Activated CD8-positive, alpha-beta memory T cell treated with anti-CD3 and anti-CD28 coated beads, Interleukin-2, amount 50 U/mL, for 1 hour (primary cell): ENCODE data around the gene NADSYN1.
"Not testable (repeated sequence)": the region's sequence is repeated elsewhere in the genome, so short reads cannot be mapped to it uniquely, and the experiment has no call there.

Source experiments
- DNase-seq: peaks from one replicate; pipeline ENCODE4 v3.0.0-alpha.2; 2020; ENCODE audit errors: extremely low read depth

Gene NADSYN1

DNA sequence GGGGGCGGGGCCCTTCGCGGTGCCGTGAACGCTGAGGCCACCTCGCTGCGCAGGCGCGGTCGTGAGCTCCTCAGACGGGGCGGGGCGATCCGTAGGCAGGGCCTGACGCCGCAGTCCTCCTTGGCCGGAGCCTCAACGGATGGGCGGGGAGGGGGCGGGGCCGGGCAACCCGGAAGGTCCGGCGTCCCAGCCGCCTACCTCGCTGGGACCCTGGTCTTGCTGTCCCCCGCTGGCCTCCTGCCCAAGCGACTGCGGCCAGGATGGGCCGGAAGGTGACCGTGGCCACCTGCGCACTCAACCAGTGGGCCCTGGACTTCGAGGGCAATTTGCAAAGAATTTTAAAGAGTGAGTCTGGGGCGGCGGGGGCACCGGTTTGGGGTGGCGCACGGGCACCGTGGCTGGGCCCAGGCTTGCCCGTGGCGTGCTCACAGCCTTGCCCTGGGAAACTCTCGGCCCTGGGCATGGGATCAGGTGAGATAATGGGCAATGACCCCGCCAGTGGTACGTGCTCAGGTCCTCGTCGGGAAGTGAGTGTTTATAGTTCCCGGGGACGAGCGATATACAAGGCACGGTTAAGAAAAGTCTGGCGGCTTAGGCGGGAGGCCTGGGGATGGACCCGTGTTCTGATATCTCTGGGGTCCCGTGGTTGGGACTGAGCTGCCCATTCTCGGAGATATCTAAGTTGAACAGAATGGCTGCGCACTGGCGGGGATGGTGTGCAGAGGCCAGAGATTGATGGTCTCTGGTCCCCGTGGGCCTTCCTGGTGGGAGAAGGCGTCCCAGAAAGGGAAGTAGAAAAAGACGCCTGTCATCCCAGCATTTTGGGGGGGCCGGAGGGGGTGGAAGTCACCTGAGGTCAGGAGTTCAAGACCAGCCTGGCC is at the start of gene NADSYN1:
TSS of gene NADSYN1 (plus strand) at position 167 of the 881 bp plus-strand sequence. CDS start at position 261, 94 bp downstream.
- peak; percentile 69 for DNase-seq

- DNase-seq, result no peak
Observed at GRCh38 chr11:71404209-71404608, 48.8 kb upstream of the NADSYN1 start.

- no peak for DNase-seq
Observed at GRCh38 chr11:71406681-71407080, 46.3 kb upstream of the NADSYN1 start.

DNA sequence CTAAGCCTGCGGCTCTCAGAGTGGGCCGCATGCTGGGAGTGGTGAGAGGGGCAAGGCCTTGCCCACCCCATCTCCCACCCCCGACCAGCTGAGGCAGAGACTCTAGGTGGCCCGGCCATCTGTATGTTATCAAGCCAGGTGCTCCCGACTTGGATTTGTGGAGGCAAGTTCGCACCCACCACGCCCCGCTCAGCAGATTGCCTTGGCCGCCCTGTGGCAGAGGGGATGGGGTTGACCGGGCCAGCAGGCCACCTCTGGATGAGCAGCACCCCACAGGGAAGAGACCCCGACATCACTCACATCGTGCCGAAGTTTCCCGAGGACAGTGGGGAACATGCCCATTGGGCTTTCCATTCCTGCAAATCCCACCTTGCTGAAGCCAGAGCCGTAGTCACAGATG is 45.6 kb upstream of the NADSYN1 start:
- DNase-seq, result no peak

DNA sequence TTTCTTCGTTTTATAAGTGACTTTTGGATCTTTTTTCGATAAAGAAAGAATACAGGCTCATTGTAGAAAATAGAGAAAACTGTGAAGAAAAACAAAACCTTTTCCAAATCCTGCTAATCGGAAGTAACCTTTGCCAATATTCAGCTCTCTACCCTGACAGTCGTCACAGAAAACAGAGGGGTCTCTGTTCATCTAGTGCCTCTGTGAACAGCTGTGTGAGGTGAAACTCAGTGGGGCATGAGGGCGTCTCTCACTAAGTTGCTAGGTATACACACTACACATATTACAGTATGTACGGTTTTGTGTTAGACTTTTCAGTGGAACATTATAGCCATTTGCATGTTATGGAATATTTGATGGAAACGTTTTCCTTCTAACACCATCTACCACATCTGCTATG is 44.2 kb upstream of the NADSYN1 start:
- DNase-seq, result no peak

- DNase-seq, result no peak
Observed at GRCh38 chr11:71410363-71410966, 42.5 kb upstream of the NADSYN1 start.

DNA sequence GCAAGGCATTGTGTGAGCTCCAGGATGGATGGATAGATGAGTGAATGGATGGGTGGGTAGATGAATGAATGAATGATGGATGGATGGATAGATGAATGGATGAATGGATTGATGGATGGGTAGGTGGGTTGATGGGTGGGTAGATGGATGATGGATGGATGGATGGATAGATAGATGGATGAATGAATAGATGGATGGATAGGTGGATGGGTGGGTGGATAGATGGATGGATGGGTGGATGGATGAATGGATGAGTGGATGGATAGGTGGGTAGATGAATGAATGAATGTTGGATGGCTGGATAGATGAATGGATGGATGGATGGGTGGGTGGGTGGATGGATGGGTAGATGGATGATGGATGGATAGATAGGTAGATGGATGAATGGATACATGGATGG is 38.4 kb upstream of the NADSYN1 start:
- DNase-seq, result no peak

- no peak for DNase-seq
Observed at GRCh38 chr11:71418643-71419042, 34.4 kb upstream of the NADSYN1 start.

DNA sequence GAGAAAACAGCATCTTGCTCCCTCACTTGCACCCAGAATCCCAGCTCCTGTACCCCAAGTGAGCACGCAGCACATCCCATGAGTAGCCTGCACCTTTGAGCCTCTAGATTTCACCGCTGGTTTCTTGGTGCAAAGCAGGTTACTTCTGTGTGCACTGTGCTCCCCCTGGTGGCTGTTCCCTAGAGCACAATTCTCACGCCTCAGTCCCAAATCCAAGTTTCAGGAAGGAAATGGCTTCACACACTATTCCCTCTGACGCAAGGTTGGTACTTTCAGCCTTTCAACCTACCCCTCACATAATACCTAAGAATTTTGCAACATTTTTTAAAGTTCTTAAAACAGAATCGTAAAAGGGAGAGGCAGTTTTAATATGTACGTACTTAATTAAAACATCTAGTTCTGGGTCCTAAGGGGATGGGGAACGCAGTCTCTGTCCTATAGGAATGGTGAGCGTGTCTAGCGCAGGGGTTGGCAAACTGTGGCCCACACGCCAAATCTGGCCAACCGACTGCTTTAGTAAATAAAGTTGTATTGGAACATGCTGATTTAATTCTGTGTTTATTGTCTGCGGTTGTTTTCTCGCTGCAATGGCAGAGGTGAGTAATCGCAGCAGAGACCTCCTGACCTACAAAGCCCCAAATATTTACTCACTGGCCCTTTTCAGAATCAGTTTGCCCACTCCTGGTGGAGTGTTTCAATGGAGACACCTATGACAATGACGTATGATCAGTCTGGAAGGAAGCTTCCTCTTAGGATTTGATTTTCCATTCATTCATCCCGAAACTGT is 32.4 kb upstream of the NADSYN1 start:
- DNase-seq, result no peak

DNA sequence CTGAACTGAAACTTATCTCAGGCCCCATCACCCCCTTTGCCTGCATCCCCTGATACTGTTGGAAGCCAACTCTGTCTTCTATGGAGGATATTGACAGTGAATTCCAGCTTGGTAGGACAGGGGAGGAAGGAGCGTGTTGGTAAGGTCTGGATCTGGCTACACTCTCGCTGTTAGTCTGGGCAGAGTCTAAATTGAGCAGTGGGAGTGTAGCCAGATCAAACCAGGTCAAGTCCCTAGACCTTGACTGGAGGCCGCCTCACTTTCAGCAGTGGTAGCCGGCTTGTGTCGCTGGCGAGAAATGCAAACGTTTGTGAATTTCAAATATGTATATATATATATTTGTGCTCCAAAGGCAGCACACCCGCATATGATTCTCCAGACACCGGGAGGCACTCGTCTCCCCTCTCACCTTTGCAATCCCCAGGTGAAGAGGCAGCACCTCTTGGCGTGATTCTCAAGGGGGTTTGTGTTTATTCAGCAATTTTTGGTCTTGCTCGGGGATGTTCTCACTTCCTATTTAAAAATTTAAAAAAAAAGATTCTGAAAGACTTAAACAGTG is 31.5 kb upstream of the NADSYN1 start:
- DNase-seq, result no peak

- not testable (repeated sequence) for DNase-seq
Observed at GRCh38 chr11:71422318-71422717, 30.7 kb upstream of the NADSYN1 start.

DNA sequence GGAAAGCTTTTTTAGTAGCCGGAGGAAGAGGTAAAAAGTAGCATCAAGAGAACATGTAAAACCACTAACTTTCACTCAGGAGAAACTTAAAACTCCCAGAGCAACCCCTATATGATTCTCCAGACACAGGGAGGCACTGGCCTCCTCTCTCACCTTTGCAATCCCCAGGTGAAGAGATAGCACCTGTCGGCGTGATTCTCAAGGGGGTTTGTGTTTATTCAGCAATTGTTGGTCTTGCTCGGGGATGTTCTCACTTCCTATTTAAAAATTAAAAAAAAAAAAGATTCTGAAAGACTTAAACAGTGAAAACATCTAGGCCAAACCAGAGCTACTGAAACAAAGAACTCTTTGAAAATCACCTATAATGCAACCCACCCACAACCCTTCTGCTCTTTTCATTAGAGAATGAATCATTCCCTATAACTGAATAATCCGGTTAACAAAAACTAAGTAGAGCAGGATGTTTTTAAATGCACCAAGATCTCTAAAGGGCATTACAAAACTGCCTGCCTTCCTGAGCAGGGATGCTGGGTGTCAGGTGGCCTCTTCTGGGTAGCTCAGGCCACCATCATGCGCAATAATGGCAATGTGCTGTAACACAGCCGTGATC is 29.7 kb upstream of the NADSYN1 start:
- DNase-seq, result no peak

DNA sequence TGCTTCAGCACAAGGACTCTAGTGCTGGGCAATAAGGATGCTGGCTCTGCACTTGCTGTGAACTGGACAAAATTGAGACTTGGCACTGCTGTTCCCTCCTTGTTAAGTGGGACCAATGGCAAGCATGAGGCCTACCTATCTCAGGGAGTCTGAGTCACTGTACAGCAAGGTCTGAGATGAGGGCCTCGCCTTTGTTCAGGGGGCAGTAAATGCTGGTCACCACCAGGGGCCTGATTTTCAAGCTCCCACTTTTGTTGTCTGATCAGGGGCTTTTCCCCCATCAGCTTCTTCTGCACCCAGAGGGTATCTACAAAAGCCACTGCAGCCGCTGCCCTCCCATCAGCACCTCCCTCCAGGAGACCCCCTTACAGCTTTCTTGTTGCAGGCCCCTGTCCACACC is 27.6 kb upstream of the NADSYN1 start:
- no peak for DNase-seq

DNA sequence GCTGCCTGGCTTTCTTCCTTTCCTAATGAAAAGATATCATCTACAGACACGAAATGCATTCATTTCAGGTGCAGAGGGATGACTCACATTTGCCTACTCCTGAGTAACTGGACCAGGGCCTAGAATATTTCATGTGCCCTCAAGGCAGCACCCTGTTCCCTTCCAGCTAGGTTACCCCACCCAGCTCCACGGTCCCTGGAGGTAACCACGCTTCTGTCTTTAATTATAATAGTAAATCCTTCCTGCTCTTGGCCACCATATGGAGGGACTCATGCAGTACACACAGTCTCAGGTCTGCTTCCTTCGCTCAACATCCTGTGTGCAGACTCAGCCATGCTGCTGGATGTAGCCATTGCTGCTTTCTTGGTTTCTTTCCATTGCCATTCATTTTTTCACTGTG is 27.1 kb upstream of the NADSYN1 start:
- no peak for DNase-seq

DNA sequence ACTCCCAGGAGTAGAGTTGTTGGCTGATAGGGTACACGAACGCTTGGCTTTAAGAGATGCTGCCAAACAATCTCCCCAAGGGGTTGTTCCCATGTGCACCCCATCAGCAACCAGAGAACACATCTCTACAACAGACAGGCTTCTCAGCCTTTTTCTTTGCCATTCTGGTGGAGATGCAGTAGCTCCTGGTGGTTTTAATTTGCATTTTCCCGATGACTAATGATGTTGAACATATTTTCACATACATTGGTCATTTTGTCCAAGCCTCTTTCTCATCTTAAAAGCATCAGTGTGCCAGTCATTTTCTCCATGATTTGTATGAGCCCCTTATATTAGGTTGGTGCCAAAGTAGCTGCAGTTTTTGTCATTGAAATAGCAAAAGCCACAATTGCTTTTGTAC is 26.6 kb upstream of the NADSYN1 start:
- no peak for DNase-seq

DNA sequence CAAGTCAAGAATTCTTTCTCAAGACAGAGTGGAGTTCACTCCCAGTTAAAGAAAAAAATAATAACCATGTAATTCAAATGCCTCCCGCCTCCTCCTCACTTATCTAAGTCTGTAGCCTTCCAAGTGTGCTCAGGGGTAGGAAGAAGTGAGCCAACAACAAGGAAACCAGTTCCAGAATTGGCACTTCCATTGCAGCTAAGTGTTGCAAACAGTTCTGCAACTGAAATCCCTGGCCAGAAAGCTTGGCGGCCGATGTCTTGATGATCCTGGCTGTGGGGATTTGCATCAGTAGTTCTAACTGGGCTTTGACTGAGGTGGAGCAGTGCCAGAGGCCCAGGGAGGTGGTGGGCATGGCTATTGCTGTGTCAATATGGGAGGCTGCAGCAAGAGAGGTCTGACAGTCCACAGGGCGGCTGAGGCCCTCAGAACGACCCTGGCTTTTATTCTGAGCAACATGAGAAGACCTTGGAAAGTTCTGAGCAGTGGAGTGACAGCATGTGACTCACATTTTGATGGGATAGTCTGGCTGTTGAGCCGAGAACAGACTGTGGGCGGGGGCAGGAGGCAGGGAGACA is 24.1 kb upstream of the NADSYN1 start:
- no peak for DNase-seq

DNA sequence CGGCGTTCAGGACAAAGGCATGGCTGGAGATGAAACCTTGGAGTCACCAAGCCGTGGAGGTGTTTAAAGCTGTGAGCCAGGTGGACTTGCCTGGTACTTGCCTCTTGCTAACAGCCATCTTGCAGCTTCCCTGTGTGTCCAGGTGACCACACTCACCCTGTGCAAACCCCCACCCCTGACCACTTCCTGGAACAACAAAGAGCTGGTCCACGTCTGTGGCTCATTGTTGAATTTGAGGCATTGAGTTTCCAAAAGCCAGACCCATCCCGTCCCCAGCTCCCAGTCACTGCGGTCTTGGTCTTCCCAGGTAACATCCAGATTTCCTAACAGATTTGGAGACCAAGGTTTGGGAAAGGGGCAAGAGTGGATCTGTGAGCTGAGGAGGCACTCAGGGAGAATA is 23.3 kb upstream of the NADSYN1 start:
- no peak for DNase-seq

DNA sequence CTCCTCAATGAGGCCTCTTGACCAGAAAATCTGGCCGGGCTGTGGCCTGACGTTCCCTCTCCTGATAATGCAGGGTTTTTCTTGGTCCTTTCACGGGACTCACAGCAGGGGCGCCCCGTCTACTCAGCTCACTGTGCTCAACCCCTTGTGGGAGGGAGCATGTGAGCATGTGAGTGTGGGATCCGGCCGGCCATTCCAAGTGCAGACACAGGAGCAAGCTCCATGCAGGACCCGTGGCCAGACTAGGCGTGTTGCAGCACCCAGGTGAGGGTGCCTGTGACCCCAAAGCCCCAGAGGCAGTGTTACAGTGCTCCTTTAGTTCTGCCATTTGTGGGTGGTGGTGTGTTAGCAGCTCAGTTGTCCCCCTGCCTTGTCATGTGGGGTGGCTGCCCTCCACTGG is 22.8 kb upstream of the NADSYN1 start:
- DNase-seq, result no peak

GRCh38 chr11:71431271-71431670 is 21.7 kb upstream of the NADSYN1 start:
- no peak for DNase-seq

DNA sequence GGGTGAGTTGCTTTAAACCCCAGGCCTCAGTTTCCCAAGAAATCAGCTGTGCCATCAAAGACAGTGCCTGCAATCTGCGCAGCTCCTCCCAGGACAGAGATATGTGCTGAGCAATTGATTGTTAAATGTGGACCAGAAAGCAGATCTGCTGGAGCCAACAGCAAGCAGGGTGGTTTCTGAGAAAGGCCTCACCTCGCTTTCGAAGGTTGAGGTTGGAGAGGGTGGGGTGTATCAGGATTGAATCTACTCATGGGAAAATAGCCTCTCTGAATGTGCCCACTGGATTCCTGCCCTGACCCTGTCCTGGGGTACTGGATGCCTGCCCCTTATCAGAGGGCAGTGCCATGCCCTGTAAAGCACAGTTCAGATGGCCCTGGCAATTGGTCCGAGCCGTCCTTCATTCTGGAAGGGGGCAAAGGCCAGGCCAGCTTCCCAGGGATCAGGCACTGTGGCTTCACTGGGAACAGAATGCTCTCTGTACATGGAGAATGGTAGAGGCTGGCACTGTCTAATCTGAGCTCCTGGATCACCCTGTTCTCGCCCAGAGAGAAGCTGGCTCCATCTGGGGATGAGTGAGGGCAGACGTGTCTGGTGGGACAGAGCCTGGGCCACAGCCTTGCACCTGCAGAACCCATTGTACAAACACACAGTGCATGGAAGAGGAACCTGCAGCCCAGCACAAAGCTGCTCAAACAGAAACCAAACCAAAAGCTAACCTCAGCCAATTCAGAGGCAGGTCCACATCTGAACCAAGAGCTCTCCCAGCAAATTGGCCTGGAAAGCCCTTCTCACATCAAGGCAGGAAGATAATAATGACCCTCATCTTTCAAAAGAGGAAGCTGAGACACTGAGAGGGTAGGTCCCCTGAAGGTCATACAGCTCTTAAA is 20.0 kb upstream of the NADSYN1 start:
- no peak for DNase-seq
